Measurements from ENCODE around the gene FMN1.

DNA sequence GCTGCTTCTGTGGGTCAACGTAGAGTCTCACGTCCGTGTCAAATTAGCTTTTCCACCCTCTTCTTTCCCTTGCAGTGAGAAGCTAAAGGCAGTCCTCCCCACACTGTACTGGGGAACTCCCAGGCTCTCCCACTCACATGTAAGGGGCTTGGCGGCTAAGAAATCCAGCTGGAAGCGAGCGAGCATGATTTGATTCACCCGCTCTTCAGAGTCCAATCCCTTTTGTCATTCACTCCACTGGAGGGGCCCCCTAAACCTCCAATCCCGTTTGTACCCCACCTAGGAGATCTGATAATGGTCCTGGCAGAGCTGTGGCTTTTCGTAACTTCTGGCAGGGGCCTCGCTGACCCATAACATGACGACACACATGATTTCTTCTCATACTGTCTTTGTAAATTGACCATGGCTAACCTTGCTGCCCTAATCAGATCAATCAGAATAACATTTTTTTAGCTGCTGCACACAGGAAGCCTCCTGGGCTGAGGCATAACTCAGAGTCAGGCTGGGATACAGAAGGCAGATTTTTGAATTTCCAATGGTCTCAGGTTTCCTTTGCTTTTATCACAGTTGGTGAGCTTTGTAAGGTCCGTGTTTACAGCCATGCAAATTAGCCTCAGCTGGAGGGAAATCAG lies 241.5 kb downstream of the FMN1 start:
- TF ChIP-seq TAF1 (IDR thresholded peaks at IDR 0.05; ENCODE audit: borderline replicate concordance, low read depth, low read length): no peak
- TF ChIP-seq POLR2A (IDR thresholded peaks at IDR 0.05; ENCODE audit: low read depth, low read length): no peak
- TF ChIP-seq POLR2AphosphoS5 (IDR thresholded peaks at IDR 0.05; ENCODE audit: low read depth, low read length): no peak

Data from GM12892 (cell line).